ENCODE measurements around the gene ORAI1.

GRCh38 chr12:121618659-121619233 is 7.6 kb upstream of the ORAI1 start:
- TF ChIP-seq CTCF (tag by site-specific recombination; IDR thresholded peaks at IDR 0.05) (no peak), ZNF585B (tag by site-specific recombination; IDR thresholded peaks at IDR 0.05) (no peak), TCF7L2 (IDR thresholded peaks at IDR 0.05; ENCODE audit: borderline replicate concordance, low read depth, low read length) (no peak), SETDB1 (IDR thresholded peaks at IDR 0.05; ENCODE audit: insufficient read length, low read length) (no peak), REST (tag by site-specific recombination; IDR thresholded peaks at IDR 0.05) (no peak), BCL6B (tag by site-specific recombination; IDR thresholded peaks at IDR 0.05) (no peak), ZNF324 (tag by site-specific recombination; IDR thresholded peaks at IDR 0.05) (no peak)

Data from HEK293 (cell line).